Measurements from ENCODE around the gene ZKSCAN1. TPM values are rescaled to one million over a fixed set of nuclear protein-coding genes. Genes with fewer than 3 reads are reported as not detected.
A peak's percentile ranks its signal among the peaks of the same experiment; 100 is the strongest.

Gene ZKSCAN1
- total and polyA plus RNA-seq, 12 donors: 4.7 to 68.9 (median 47.1) TPM

- intact Hi-C loops (cut with DNase I): loop anchor here in 1 of 10 donors (2.0 kb wide), 1 partner anchor 45 kb away; no protein-coding TSS in a partner anchor
- H3K4me1 ChIP-seq: peaks cover 0 to 27% (median 23%) of the 10 kb centered on the region in 9 donors
- H3K4me3 ChIP-seq: no peak overlapping the region
- no peaks in the 10 kb centered on the region for H3K9me3 ChIP-seq
- H3K27me3 ChIP-seq: no peaks in the 10 kb centered on the region
- WGBS, 2 donors: 73 to 87% methylated on average over 3 of the region's 3 CpGs
- TF ChIP-seq CTCF (IDR thresholded peaks at IDR 0.05): no peak
- peaks cover 0 to 4% (median 0%) of the 10 kb centered on the region in 9 donors for H3K36me3 ChIP-seq
- no peak for DNase-seq
- ATAC-seq: no peak
- no peak overlapping the region for H3K27ac ChIP-seq
Observed at GRCh38 chr7:100013328-100013676, 2.1 kb upstream of the ZKSCAN1 start.

GRCh38 chr7:100016215-100016901 is 962 bp downstream of the ZKSCAN1 start:
- intact Hi-C loops (cut with DNase I): loop anchor here in 1 of 10 donors (5.0 kb wide), 1 partner anchor 36 kb away; no protein-coding TSS in a partner anchor
- DNase-seq (no peak), ATAC-seq (peak in 2 of 8 donors; percentile 4 to 32)
- Histone ChIP-seq H3K4me3 (peak overlapping the region; percentile 90 to 100 (median 99)), H3K27ac (peak overlapping the region in 9 of 10 donors; percentile 82 to 100 (median 99)), H3K9me3 (no peaks in the 10 kb centered on the region), H3K4me1 (peaks cover 0 to 50% (median 34%) of the 10 kb centered on the region in 9 donors), H3K36me3 (peaks cover 0 to 18% (median 0%) of the 10 kb centered on the region in 9 donors), H3K27me3 (no peaks in the 10 kb centered on the region)
- WGBS, 2 donors: 20 to 30% methylated on average over 11 of the region's 11 CpGs
- no peak for TF ChIP-seq CTCF (IDR thresholded peaks at IDR 0.05)

- Histone ChIP-seq H3K9me3 (no peaks in the 10 kb centered on the region), H3K4me3 (peak overlapping the region in 4 of 10 donors; percentile 96 to 100 (median 98)), H3K36me3 (peaks cover 0 to 28% (median 4%) of the 10 kb centered on the region in 9 donors), H3K27me3 (no peaks in the 10 kb centered on the region), H3K27ac (no peak overlapping the region), H3K4me1 (peaks cover 0 to 56% (median 34%) of the 10 kb centered on the region in 9 donors)
- no peak for DNase-seq
- intact Hi-C loops (cut with DNase I): loop anchor here in 1 of 10 donors (5.0 kb wide), 1 partner anchor 35 kb away; no protein-coding TSS in a partner anchor
- ATAC-seq: no peak
- WGBS, 2 donors: 84 to 85% methylated on average over 11 of the region's 11 CpGs
- TF ChIP-seq CTCF (IDR thresholded peaks at IDR 0.05): no peak
Observed at GRCh38 chr7:100017300-100017699, 1.9 kb downstream of the ZKSCAN1 start.

- no peak for ATAC-seq
- peaks cover 0 to 56% (median 34%) of the 10 kb centered on the region in 9 donors for H3K4me1 ChIP-seq
- no peak for DNase-seq
- H3K9me3 ChIP-seq: no peaks in the 10 kb centered on the region
- intact Hi-C loops (cut with DNase I): loop anchor here in 1 of 10 donors (5.0 kb wide), 1 partner anchor 34 kb away; no protein-coding TSS in a partner anchor
- no peaks in the 10 kb centered on the region for H3K27me3 ChIP-seq
- no peak overlapping the region for H3K4me3 ChIP-seq
- H3K27ac ChIP-seq: no peak overlapping the region
- H3K36me3 ChIP-seq: peaks cover 0 to 33% (median 5%) of the 10 kb centered on the region in 9 donors
- TF ChIP-seq CTCF (IDR thresholded peaks at IDR 0.05): no peak
- 94 to 95% methylated on average over 5 of the region's 5 CpGs for WGBS, 2 donors
Observed at GRCh38 chr7:100017875-100018274, 2.5 kb downstream of the ZKSCAN1 start.

Data from heart right ventricle (tissue), 16 donors.